GM21390 (cell line): ENCODE measurements around the gene MRPS2.
"Not testable (repeated sequence)": the region's sequence is repeated elsewhere in the genome, so short reads cannot be mapped to it uniquely, and the experiment has no call there.

ENCODE experiments used
- ATAC-seq: cut with Tn5 transposase; IDR thresholded peaks from one replicate; pipeline ENCODE4 v1.9.1; 2021; ENCODE audit not compliant: unreplicated experiment

Gene MRPS2

DNA sequence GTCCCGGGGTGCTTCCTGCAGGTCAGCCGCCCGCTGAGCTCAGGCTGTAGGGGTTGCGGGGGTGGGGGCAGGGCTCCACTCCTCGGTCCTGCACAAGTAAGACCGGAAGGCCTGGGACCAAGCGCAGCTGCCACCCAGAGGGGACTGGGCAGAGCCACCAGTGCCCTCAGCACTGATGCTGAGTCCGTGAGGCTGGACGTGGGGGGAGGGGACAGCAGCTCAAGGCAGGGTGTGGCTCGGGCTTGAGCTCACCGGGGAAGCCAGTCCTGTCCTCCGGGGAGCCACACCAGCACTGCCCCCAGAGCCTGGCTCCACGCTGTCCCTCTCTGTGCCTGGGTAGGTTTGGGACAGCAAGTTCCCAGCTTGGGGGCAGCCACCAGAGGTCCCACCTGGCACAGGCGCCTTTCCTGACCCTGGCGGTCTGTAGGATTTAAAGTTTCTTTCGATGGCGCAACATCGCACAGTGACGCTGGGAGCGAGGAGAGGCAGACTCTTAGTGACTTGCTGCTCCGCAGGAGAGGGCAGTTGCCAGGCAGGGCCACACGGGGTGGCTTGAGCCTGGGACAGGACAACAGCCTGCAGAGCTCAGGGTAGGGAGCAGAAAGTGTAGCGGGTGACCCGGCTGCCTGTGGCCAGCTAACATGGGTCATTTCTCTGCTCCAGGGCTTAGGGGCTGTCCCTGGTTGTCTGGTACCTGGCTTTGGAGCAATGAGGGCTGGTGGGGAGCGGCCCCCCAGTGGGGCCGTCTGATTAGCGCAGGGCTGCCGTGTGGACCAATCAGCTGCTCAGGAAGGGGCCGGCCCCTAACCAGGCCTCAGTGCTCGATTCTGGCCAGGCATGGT, 26.5 kb downstream of the MRPS2 start:
- ATAC-seq: no peak

DNA sequence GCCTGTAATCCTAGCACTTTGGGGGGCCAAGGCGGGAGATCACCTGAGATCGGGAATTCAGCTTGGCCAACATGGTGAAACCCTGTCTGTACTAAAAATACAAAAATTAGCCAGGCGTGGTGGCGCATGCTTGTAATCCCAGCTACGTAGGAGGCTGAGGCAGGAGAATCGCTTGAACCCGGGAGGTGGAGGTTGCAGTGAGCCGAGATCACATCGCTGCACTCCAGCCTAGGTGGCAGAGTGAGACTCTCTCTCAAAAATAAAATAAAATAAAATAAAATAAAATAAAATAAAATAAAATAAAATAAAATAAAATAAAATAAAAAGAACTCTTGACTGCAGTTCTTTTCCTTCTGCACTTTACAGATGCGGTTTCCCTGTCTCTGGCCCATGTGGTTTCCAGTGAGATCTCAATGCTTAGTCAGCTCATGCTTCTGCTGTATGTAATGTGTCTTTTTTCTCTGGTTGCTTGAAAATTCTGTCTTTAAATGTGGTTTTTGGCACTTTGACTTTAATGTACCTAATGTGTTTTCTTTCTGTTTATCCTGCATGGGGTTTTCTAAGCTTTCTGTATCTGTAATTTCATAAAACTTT, 28.5 kb downstream of the MRPS2 start:
- not testable (repeated sequence) for ATAC-seq

- no peak for ATAC-seq
These were observed 29.7 kb downstream of the MRPS2 start for GRCh38 chr9:135530146-135530545.

DNA sequence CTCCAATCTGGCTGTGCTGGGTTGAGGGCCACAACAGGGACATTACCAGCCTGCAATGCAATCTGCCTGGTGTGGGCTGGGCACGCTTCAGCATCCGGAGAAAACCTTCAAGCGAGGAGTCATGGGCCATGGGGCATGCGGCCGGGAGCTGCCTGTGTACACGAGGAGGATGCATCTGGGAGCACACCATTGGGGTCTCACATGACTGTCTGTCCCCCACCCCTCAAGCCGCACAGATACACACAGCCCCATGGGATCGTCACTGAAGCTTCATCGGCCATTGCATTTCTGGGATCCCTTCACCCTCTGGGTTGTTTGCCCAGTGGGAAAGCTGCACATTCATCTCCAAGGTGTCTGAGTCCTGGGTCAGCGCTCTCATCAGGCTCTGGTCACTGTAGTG, 30.6 kb downstream of the MRPS2 start:
- no peak for ATAC-seq

DNA sequence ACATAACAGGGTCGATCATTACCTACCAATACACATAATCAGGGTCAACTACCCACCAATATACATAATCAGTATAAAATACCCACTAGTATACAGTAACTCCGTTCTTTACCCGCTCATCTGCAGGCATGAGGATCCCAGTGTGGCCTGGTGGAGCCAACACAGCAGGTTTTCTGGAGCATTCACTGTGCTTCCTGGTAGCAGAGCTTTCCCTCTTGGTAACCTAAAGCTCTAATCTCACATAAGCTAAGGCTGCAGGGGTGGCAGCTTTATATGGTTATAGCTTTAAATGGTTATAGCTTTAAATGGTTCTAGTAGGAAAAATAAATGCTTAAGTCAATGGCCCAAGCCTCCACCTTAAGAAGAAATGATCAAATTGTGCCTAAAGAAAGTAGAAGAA, 32.6 kb downstream of the MRPS2 start:
- ATAC-seq: no peak

DNA sequence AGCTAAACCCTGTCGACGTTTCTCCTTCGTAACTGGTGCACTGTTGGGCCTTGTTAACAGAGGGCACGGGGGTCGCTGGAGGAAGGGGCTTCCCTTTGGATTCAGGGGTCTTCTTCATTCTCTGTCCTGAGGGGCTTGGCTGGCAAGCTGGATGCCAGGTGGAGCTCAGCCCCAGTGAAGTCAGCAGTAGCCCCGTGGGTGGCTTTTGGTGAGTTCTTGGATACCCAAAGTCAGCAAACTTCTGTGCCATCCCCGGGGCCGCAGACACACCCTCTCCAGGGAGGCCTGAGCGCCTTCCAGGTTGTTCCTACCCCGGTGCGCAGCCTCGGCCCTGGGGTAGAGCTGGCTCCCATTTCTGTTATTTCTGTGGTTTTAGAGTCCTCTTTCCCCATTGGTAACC, 33.2 kb downstream of the MRPS2 start:
- ATAC-seq: no peak

- not testable (repeated sequence) for ATAC-seq
These were observed 33.8 kb downstream of the MRPS2 start for GRCh38 chr9:135534192-135534711.

DNA sequence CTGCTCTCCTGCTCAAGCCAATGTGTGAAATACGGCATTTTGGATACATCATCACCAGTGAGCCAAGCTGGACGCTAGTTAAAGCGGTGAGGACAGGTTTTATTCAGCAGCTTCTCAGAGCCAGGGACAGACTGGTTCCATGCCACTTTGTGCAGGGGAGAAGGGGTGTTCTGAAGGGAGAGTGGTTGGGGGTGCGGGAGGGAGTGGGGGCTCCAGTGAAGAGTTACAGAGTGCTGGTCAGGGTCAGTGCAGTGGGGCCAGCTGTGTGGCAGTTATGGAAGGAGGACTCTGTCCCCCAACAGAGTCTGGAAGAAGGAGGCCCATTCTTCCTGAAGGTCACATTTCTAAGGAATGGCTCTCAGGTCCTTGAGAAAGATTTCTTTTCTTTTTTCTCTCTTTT, 34.3 kb downstream of the MRPS2 start:
- ATAC-seq: not testable (repeated sequence)

- not testable (repeated sequence) for ATAC-seq
These were observed 35.1 kb downstream of the MRPS2 start for GRCh38 chr9:135535631-135536030.

DNA sequence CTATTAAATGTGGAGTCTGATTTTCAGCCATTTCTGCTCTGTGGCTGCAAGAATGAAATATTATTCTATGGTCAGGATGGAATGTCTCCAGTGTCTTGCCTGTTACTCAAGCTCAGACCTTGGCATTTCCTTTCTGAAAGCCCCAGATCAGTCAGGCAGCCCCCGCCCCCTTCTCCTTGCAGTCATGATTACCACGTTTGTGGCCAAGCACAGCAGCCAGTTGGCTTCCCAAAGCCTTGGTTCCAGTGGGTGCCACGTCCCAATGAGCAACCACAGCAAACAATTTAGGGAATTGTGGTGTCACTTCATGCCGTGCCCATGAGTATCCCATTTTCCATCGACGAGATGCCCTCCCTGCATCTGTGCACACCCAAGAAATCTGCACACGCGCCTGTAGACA, 35.7 kb downstream of the MRPS2 start:
- no peak for ATAC-seq

- ATAC-seq: not testable (repeated sequence)
These were observed 42.9 kb downstream of the MRPS2 start for GRCh38 chr9:135543262-135543894.

DNA sequence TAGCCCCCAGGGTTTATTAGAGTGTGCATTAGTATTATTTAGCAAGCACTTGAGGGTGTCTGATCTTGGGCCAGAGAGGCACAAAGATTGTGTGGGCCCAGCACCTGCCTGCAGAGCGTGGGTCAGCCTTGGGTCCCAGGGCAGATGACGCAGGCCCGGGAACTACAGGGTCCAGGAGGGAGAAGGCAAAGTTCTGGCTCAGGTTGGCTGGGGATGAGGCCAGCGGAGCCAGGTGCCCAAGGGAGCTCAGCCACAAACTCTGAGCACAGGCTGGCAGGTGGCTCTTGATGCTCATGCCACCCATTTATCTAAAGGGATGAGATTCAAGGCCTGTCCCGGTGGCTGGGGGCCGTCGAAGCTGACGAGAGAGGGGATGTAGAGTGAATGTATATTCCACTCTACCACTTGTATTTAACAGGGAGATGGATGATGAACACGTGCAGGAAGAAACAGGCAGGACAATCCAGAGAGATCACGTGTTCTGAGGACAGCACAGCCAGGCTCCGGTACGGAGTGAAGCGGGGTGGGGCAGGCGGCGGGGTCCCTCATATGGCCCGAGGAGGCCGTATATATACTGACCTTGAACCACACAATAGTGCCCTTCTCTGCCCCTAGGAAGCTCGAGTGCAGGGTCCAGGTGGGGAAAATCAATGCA, 44.6 kb downstream of the MRPS2 start:
- no peak for ATAC-seq

- not testable (repeated sequence) for ATAC-seq
These were observed 45.2 kb downstream of the MRPS2 start, which contains the start of gene OBP2A for GRCh38 chr9:135545646-135546176. Gene OBP2A (plus strand): TSS chr9:135546126. CDS start chr9:135546181, 55 bp downstream.

DNA sequence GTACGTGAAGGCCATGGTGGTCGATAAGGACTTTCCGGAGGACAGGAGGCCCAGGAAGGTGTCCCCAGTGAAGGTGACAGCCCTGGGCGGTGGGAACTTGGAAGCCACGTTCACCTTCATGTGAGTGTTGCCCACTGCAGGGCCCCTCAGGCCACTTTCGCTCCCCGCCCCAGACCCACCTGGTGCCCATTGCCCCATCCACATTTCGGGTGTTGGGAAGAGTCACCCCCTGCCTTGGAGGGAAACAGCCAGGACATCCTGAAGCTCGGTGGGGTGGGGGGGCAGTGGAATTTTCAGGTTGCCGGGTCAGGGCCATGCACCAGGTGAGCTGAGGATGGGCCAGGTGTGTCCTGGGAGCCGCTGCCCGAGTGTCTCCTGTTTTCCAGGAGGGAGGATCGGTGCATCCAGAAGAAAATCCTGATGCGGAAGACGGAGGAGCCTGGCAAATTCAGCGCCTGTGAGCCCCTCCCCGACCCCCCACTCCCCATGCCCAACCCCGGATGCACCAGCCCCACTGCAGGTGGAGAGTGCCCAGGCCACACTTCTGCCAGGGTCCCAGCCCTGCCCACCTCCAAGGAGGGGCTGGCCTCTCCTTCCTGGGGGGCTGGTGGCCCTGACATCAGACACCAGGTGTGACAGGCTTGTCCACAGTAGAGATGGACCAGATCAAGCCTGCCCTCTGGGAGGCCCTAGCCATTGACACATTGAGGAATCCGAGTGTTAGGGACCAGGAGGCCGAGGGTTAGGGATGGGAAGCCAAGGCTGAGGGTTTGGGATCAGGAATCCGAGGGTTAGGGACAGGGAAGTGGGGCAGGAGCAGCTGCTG, 46.5 kb downstream of the MRPS2 start:
- not testable (repeated sequence) for ATAC-seq

GRCh38 chr9:135547756-135548736, 47.6 kb downstream of the MRPS2 start:
- no peak for ATAC-seq

DNA sequence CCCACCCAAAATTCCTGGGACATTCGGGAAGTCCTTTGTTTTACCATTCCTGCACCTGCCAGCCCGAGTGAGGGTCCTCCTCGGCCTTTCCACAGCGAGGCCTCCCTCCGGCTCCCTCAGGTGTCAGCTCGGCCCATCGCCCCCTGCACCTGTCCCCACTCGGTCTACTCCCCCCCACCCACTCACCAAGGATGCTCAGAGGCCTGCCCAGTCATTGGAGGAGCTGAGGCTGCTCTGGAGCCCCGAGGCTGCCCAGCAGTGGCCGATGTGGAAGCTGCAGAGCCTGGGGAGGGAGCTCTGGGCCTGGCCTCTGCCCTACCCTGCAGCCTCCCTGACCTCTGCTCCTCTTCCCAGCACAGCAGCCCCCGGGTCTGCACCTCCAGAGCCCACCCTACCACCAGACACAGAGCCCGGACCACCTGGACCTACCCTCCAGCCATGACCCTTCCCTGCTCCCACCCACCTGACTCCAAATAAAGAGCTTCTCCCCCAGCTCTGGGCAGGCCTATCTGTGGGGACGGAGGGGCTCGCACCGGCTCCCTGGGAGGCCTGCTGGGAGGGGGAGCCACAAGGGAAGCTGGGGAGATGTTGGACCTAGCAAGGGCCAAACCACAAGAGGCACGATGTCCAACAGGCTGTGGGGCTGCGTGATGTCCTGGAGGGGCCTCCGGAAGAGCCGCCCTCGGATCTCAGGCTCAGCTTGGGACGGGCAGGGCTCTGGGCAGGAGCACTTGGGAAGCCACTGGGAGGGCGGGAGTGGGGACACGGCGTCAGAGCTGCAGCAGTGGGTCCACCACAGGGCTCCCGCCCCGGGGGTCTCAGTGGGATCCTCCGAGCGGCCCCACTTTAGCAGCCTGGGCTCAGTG, 49.2 kb downstream of the MRPS2 start:
- not testable (repeated sequence) for ATAC-seq

GRCh38 chr9:135550344-135550918, 49.9 kb downstream of the MRPS2 start:
- no peak for ATAC-seq

- ATAC-seq: no peak
These were observed 50.5 kb downstream of the MRPS2 start for GRCh38 chr9:135551031-135551430.
